IMR-90 (cell line): ENCODE measurements around the gene PLCH1.

Source experiments
- BHLHE40 ChIP-seq: fragments of 150-350 bp; IDR thresholded peaks from 2 replicates; pipeline ENCODE4 v1.6.1; 2016; ENCODE audit warnings: mild to moderate bottlenecking, low read depth, low read length
- CEBPB ChIP-seq: IDR thresholded peaks from 2 replicates; pipeline ENCODE4 v1.6.1; 2012; ENCODE audit warnings: low read depth, low read length, improper control_type of control experiment
- CHD1 ChIP-seq: IDR thresholded peaks from 2 replicates; pipeline ENCODE4 v1.6.1; 2012; ENCODE audit warnings: low read depth, low read length, improper control_type of control experiment
- CTCF ChIP-seq: conservative IDR thresholded peaks from 2 replicates; pipeline ENCODE4 v1.5.1; 2012; ENCODE audit warnings: mild to moderate bottlenecking, low read depth, low read length, improper control_type of control experiment
- ELK1 ChIP-seq: fragments of 150-350 bp; IDR thresholded peaks from 2 replicates; pipeline ENCODE4 v1.6.1; 2016; ENCODE audit warnings: low read depth, mild to moderate bottlenecking, low read length, moderate library complexity, borderline replicate concordance
- FOS ChIP-seq: fragments of 150-350 bp; IDR thresholded peaks from 2 replicates; pipeline ENCODE4 v1.6.1; 2016; ENCODE audit warnings: low read depth, low read length
- MAFK ChIP-seq: IDR thresholded peaks from 2 replicates; pipeline ENCODE4 v1.6.1; 2012; ENCODE audit warnings: low read depth, low read length, improper control_type of control experiment
- MAZ ChIP-seq: IDR thresholded peaks from 2 replicates; pipeline ENCODE4 v1.6.1; 2012; ENCODE audit warnings: low read depth, mild to moderate bottlenecking, low read length, improper control_type of control experiment, moderate library complexity, borderline replicate concordance
- MXI1 ChIP-seq: IDR thresholded peaks from 2 replicates; pipeline ENCODE4 v1.6.1; 2012; ENCODE audit warnings: low read depth, mild to moderate bottlenecking, low read length, moderate library complexity, borderline replicate concordance
- POLR2A ChIP-seq: IDR thresholded peaks from 2 replicates; pipeline ENCODE4 v1.6.1; 2012; ENCODE audit warnings: mild to moderate bottlenecking, low read depth, low read length
- RCOR1 ChIP-seq: IDR thresholded peaks from 2 replicates; pipeline ENCODE4 v1.6.1; 2012; ENCODE audit warnings: mild to moderate bottlenecking, low read length, improper control_type of control experiment; ENCODE audit not compliant: insufficient replicate concordance
- RFX5 ChIP-seq: IDR thresholded peaks from 2 replicates; pipeline ENCODE4 v1.8.0; 2012; ENCODE audit warnings: low read depth, mild to moderate bottlenecking, low read length, moderate library complexity
- SMC3 ChIP-seq: fragments of 150-350 bp; IDR thresholded peaks from 2 replicates; pipeline ENCODE4 v1.6.1; 2016; ENCODE audit warnings: low read depth, mild to moderate bottlenecking, antibody characterized with exemption, low read length, moderate library complexity
- TF ChIP-seq, protein P1 (sequence below): fragments of 150-350 bp; IDR thresholded peaks from 2 replicates; pipeline ENCODE4 v1.6.1; 2017; ENCODE audit warnings: mild to moderate bottlenecking, antibody characterized with exemption, low read length, low read depth

DNA sequence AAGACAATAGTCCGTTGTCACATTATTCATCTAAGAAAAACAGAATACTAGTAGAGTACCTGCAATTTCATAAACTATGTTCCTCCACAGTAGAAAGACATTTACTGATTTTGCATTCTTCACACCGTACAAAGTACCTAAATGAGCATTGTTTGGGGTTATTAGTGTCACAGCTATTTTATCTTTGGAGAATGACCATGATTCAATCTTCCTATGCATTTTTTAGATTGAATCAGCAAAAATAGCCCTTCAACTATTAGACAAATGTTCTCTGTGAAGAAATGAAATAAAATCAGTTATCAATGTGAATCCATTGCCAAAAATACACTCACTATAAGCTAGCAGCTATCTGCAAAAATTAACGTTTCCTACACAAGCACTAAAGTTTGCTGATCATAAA, 176.6 kb downstream of the PLCH1 start:
- TF ChIP-seq MAFK (no peak), RFX5 (no peak), POLR2A (no peak), SMC3 (no peak), CEBPB (no peak), CTCF (no peak), FOS (no peak), RCOR1 (no peak), BHLHE40 (no peak), CHD1 (no peak), ELK1 (no peak), MAZ (no peak), MXI1 (no peak)
- TF ChIP-seq, protein P1, sequence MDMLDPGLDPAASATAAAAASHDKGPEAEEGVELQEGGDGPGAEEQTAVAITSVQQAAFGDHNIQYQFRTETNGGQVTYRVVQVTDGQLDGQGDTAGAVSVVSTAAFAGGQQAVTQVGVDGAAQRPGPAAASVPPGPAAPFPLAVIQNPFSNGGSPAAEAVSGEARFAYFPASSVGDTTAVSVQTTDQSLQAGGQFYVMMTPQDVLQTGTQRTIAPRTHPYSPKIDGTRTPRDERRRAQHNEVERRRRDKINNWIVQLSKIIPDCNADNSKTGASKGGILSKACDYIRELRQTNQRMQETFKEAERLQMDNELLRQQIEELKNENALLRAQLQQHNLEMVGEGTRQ = no peak
